Endothelial cell of umbilical vein (primary cell): ENCODE measurements around the gene LGI2. TPM values are rescaled to one million over a fixed set of nuclear protein-coding genes. Genes with fewer than 3 reads are reported as not detected.

ENCODE experiments used
- BruUV-seq: library from RNA; stranded (reverse); fragments of 400-500 nt; replicated peaks from 2 replicates; lab custom pipeline; 2021; lab: Mats Ljungman, UMichigan
- CTCF ChIA-PET: fragments of 300-600, 350-600 bp; sonication (Branson Sonifier 250); formaldehyde crosslinking; loops from one replicate; lab custom pipeline; 2021; ENCODE audit warnings: antibody characterized with exemption, inconsistent platforms; lab: Charles Lee
- POLR2A ChIA-PET: fragments of 300-600, 350-600 bp; sonication (Branson Sonifier 250); formaldehyde crosslinking; loops from one replicate; lab custom pipeline; 2021; ENCODE audit warnings: antibody characterized with exemption, inconsistent platforms; lab: Charles Lee
- DNase-seq: peaks from one replicate; pipeline ENCODE4 v3.0.0-alpha.2; 2011; ENCODE audit warnings: low read depth, low spot score
- FAIRE-seq: peaks from 2 replicates; lab custom pipeline; 2011; peaks lifted over from hg19 to GRCh38; lab: Jason Lieb, UNC
- H2AFZ ChIP-seq: 2 replicates; pipeline ENCODE4 v1.6.0; 2012; ENCODE audit warnings: low read depth, low read length, control low read depth, inconsistent platforms
- H3K27ac ChIP-seq: 2 replicates; pipeline ENCODE4 v1.5.1; 2011; ENCODE audit warnings: low read depth, mild to moderate bottlenecking, control low read depth, low read length, moderate library complexity; ENCODE audit not compliant: insufficient read depth
- H3K27me3 ChIP-seq, 2 experiments: 2 replicates each; pipeline versions ENCODE4 v1.6.0 to v1.6.1; 2011; ENCODE audit warnings: low read length in 2 of 2, mixed read lengths in 1 of 2; ENCODE audit not compliant: control insufficient read depth in 2 of 2, insufficient read depth in 2 of 2
- H3K36me3 ChIP-seq, 2 experiments: 2 replicates in 1 of 2; 3 replicates in 1 of 2; pipeline ENCODE4 v1.5.1; 2011; ENCODE audit warnings: low read length in 2 of 2, mild to moderate bottlenecking in 1 of 2, moderate library complexity in 1 of 2; ENCODE audit not compliant: control insufficient read depth in 2 of 2, insufficient read depth in 2 of 2; ENCODE audit errors: extremely low read depth in 1 of 2
- H3K4me1 ChIP-seq: 3 replicates; pipeline ENCODE4 v1.5.1; 2011; ENCODE audit warnings: mild to moderate bottlenecking, low read length; ENCODE audit not compliant: control insufficient read depth, insufficient read depth; ENCODE audit errors: extremely low read depth
- H3K4me2 ChIP-seq: 2 replicates; pipeline ENCODE4 v1.6.1; 2011; ENCODE audit warnings: low read length, control low read depth, mixed read lengths; ENCODE audit not compliant: insufficient read depth
- H3K4me3 ChIP-seq, 3 experiments: fragments of 200-600 bp in 1 of 3; sonication (generic), shearing (Covaris generic) in 1 of 3; replicated peaks in 1 of 3; 2 replicates each; pipeline ENCODE4 v1.5.1; 2011 to 2016; ENCODE audit warnings: control low read depth in 3 of 3, low read length in 3 of 3, mild to moderate bottlenecking in 2 of 3, inconsistent platforms in 1 of 3, low read depth in 1 of 3, moderate library complexity in 1 of 3; ENCODE audit not compliant: insufficient read depth in 1 of 3
- H3K79me2 ChIP-seq: 2 replicates; pipeline ENCODE4 v1.6.0; 2012; ENCODE audit warnings: low read length, inconsistent platforms; ENCODE audit not compliant: control insufficient read depth, insufficient read depth
- H3K9ac ChIP-seq: replicated peaks from 2 replicates; pipeline ENCODE3; 2011; ENCODE audit warnings: low read length, control low read depth; ENCODE audit not compliant: insufficient read depth; ENCODE audit errors: extremely low read depth
- H3K9me1 ChIP-seq: replicated peaks from 3 replicates; pipeline ENCODE4 v1.6.0; 2011; ENCODE audit warnings: mild to moderate bottlenecking, low read length; ENCODE audit not compliant: control insufficient read depth, insufficient read depth; ENCODE audit errors: extremely low read depth
- H3K9me3 ChIP-seq: replicated peaks from 2 replicates; pipeline ENCODE4 v1.5.1; 2012; ENCODE audit warnings: low read length, inconsistent platforms; ENCODE audit not compliant: control insufficient read depth, insufficient read depth
- H4K20me1 ChIP-seq: replicated peaks from 2 replicates; pipeline ENCODE3; 2011; ENCODE audit warnings: mild to moderate bottlenecking, low read length; ENCODE audit not compliant: control insufficient read depth, insufficient read depth; ENCODE audit errors: extremely low read depth
- GATA2 ChIP-seq: IDR thresholded peaks from 2 replicates; pipeline ENCODE4 v1.7.0; 2011; ENCODE audit warnings: low read depth, mild to moderate bottlenecking, moderate library complexity, mixed read lengths, low read length; ENCODE audit not compliant: insufficient read length, insufficient read depth
- MAX ChIP-seq: IDR thresholded peaks from 2 replicates; pipeline ENCODE4 v1.6.1; 2011; ENCODE audit not compliant: insufficient read depth, insufficient read length
- MYC ChIP-seq: IDR thresholded peaks from one replicate; pipeline ENCODE4 v1.6.1; 2011; ENCODE audit warnings: mild to moderate bottlenecking, low read depth, low read length
- POLR2A ChIP-seq: IDR thresholded peaks from 2 replicates; pipeline ENCODE4 v1.6.1; 2012; ENCODE audit warnings: low read depth, mild to moderate bottlenecking, control low read depth, low read length
- POLR2AphosphoS5 ChIP-seq: IDR thresholded peaks from 2 replicates; pipeline ENCODE4 v1.6.1; 2012; ENCODE audit warnings: low read depth, mild to moderate bottlenecking, control low read depth, low read length, moderate library complexity; ENCODE audit not compliant: insufficient read depth
- dilution Hi-C: fragments of 300-500 bp; cut with MboI; formaldehyde crosslinking; loops from one replicate; pipeline ENCODE4 v1.15.0; 2019; ENCODE audit warnings: low sequenced_read_pairs; ENCODE audit not compliant: extremely low pct_ligation_motif_present
- intact Hi-C: fragments of 100-400 bp; cut with micrococcal nuclease; formaldehyde crosslinking; loops from one replicate; pipeline ENCODE4 v1.10.0; 2022
- polyA plus RNA-seq, 4 experiments: library from polyadenylated mRNA; depleted of rRNA in 3 of 4; stranded (reverse) in 3 of 4; unstranded in 1 of 4; fragments of >200 nt; gene quantifications; 2 replicates each; pipeline versions ENCODE4 v1.2.1 to v1.2.3, GENCODE V29; 2011 to 2012; ENCODE audit warnings: missing spikeins in 1 of 4
- total RNA-seq: library from RNA; stranded (reverse); gene quantifications from 2 replicates; pipeline ENCODE4 v1.2.3, GENCODE V29; 2021

The LGI2 gene
- total and polyA plus RNA-seq, 2 donors (not counting 3 experiments of a cell fraction or from before 2014, with no cell fraction given): not detected

DNA sequence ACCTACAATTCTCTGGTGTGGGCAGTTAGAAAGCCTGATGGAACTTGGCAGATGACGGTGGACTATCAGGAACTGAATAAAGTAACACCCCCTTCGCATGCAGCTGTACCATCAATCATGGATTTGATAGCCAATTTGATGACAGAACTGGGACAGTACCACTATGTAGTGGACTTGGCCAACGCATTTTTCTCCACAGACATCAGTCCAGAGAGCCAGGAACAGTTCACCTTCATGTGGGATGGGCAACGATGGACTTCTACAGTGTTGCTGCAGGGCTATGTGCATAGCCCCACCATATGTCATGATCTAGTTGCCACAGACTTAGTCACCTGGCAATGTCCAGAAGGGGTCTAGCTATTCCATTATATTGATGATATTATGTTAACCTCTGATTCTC is 63.4 kb downstream of the LGI2 start:
- Histone ChIP-seq H2AFZ (no peak overlapping the region), H3K9me3 (no peaks in the 10 kb centered on the region), H3K36me3 (no peaks in the 10 kb centered on the region), H3K27me3 (no peaks in the 10 kb centered on the region), H3K4me2 (no peak overlapping the region), H3K9me1 (no peaks in the 10 kb centered on the region), H3K4me1 (no peaks in the 10 kb centered on the region), H3K27ac (no peak overlapping the region), H4K20me1 (no peaks in the 10 kb centered on the region), H3K9ac (no peak overlapping the region), H3K4me3 (no peak overlapping the region), H3K79me2 (no peaks in the 10 kb centered on the region)
- BruUV-seq: no TSS peak
- FAIRE-seq: no peak
- ChIA-PET CTCF (no interaction called here), POLR2A (no interaction called here)
- dilution Hi-C loops (no loop called here), intact Hi-C loops (no loop called here)
- TF ChIP-seq POLR2A (no peak), MYC (no peak)
- DNase-seq: no peak

GRCh38 chr4:24966076-24966475 is 64.7 kb downstream of the LGI2 start:
- CTCF ChIA-PET: interaction anchor here (1.8 kb wide), 1 partner anchor 14 kb away, joined by 6 read pairs; no protein-coding TSS in a partner anchor
- no peak for FAIRE-seq
- H3K4me3 ChIP-seq: no peak overlapping the region

More at GRCh38 chr4:24966076-24966475, 64.7 kb downstream of the LGI2 start:
- Histone ChIP-seq H3K4me1 (no peaks in the 10 kb centered on the region), H3K27ac (no peak overlapping the region), H3K79me2 (no peaks in the 10 kb centered on the region), H3K36me3 (no peaks in the 10 kb centered on the region), H4K20me1 (no peaks in the 10 kb centered on the region), H2AFZ (no peak overlapping the region), H3K9me3 (no peaks in the 10 kb centered on the region), H3K4me2 (no peak overlapping the region), H3K9me1 (no peaks in the 10 kb centered on the region), H3K9ac (no peak overlapping the region), H3K27me3 (no peaks in the 10 kb centered on the region)
- dilution Hi-C loops (no loop called here), intact Hi-C loops (no loop called here)
- no peak for TF ChIP-seq GATA2
- no peak for TF ChIP-seq POLR2AphosphoS5
- TF ChIP-seq MAX: no peak
- TF ChIP-seq POLR2A: no peak
- POLR2A ChIA-PET: no interaction called here
- no TSS peak for BruUV-seq
- DNase-seq: no peak
